SKM-1 (cell line): ENCODE measurements around the gene MTHFD1L.
"Not testable (repeated sequence)": the region's sequence is repeated elsewhere in the genome, so short reads cannot be mapped to it uniquely, and the experiment has no call there.

Experiments used
- DNase-seq: peaks from one replicate; lab custom pipeline; 2025; ENCODE audit not compliant: unreplicated experiment; lab: John Stamatoyannopoulos, UW

Gene MTHFD1L

DNA sequence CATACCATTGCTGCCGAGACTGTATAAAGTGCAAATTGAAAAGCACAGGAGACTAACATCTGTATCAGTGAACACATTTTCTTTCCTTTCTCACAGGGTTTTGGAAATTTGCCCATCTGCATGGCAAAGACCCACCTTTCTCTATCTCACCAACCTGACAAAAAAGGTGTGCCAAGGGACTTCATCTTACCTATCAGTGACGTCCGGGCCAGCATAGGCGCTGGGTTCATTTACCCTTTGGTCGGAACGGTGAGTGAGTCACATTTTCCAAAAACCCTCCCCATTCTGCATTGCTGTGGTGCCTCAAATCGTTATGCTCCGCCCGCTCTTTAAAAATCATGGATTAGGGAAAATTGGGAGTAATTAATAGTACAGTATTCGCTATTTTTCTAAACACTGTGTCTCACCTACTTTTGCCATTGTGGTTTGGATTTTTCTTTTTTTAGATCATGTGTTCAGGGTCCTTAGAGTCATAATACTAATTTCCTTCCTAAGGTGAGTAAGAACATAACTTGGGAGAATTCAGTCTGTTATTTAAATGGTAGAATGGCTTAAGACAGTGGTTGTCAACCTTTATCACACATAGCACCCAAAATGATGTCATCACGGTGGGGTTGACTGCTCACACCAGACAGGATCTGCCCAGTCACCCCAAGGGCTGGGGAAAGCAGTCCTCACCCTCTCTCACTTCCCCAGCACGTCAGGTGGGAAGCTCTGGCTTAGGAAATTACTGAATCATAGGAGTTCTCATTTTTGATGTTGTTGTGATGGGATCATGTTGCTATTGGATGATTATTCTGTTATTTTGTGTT, 171.6 kb downstream of the MTHFD1L start:
- no peak for DNase-seq

- no peak for DNase-seq
Observed at GRCh38 chr6:151038616-151039015, 173.1 kb downstream of the MTHFD1L start.

- DNase-seq, result peak; percentile 12
Observed at GRCh38 chr6:151040888-151041521, 175.5 kb downstream of the MTHFD1L start.

DNA sequence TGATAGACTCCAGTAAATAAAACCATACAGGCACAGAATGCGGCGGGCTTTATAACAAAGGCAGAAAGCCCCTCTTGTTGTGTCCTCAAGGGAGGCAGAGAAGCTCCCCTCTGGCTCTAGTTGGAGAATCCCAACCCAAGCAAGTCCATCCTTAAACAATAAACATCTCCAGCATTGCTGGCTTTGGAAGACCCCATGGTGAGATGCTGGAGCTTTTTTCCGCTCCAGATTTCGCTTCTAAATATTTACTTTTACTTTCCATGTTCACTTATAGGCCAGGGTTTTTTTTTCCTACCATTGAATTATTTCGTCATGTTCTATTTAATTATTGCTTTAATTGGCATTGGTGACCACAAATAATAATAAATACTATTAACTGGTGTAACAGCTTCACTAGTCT, 176.2 kb downstream of the MTHFD1L start:
- DNase-seq, result no peak

- DNase-seq, result not testable (repeated sequence)
Observed at GRCh38 chr6:151042911-151043330, 177.4 kb downstream of the MTHFD1L start.

DNA sequence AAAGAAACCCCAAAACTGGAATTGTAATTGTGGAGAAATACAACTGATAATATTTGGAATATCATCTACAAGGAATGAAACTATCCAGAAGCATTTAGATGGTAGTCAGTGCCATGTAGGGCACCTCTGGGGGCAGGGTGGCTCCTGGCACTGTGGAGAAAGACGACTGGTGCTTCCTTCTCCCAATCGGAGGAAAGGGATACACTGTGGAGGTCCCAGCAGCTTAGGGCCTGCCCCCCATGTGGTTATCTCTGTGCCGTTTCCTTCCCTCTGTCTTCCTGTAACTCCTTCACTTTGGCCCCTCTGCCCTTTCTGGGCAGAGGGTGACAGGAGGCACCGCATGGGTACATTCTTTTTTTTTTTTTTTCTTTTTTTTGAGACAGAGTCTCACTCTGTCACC, 178.4 kb downstream of the MTHFD1L start:
- no peak for DNase-seq

DNA sequence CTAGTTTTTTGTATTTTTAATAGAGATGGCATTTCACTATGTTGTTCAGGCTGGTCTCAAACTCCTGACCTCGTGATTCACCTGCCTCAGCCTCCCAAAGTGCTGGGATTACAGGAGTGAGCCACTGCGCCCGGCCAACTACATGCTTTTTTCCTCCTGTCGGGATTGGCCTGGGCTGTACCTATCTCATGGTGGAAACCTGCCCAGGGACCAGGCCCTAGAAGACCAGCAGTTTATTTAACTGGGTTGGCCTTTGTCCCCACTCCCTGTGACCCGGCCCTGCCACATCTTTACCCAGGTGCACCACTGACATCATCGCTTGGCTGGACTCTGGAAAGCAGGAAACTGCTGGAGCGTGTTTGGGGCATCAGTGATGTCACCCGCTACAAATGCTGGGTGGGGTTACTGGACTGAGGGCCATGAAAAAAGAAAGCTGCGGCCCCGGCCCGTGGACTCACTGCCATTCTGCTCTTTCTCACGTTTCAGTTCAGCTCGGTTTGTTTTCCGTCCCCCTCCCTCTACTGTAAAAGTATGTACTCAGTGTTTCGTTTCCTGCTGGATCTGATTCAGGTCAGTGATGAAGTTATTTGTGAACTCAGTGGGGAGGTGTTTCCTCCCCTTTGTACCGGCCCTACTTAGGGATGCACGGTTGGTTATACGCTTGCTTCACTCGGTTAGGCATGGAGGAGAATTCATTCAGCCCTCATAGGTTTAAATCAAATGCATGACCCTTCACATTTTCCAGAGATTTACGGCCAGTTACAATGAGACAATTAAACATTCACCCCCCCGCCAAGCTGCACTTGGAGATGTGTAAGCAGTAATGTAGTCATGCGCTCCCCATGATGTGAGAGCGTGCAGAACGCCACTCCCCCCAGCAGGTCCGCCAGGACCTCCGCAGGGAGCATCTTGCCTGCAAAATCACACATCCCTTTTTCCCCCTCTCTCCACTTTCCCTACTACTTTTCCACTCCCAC, 179.3 kb downstream of the MTHFD1L start:
- no peak for DNase-seq

DNA sequence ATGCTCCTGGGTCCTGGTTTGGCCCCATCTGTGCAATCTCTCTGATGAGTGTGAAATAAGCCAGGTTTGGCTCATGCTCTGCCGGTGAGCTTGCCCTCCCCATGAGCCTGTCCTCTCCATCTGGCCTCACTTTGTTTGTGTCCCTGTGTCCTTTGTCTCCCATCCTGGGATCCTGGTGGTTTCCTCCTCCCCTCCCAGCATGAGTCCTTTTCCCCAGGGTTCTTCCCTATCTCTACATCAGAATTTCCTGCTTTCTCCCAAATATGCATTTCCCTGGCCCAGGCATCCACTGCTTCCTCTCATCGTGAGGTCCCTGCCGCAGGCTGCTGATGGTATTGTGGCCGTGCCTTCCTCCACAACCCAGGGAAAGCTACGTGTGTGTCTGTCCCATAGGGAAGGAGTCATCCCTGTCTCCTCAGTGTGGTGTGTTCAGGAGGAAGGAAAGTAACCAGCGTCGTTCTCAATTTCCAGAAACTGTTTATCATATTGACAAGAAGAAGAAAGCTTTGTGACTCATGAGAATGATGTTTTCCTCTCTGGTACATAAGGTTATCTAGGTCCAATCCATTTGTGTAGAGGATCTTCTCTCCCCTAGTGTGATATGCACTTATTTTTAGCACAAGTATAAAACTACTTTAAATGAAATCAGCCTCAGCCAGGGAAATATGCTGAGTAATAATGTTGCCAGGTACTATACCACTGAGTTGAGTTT, 180.2 kb downstream of the MTHFD1L start:
- DNase-seq, result not testable (repeated sequence)

GRCh38 chr6:151051164-151051563, 185.7 kb downstream of the MTHFD1L start:
- DNase-seq, result no peak

GRCh38 chr6:151052021-151052646, 186.6 kb downstream of the MTHFD1L start:
- no peak for DNase-seq

DNA sequence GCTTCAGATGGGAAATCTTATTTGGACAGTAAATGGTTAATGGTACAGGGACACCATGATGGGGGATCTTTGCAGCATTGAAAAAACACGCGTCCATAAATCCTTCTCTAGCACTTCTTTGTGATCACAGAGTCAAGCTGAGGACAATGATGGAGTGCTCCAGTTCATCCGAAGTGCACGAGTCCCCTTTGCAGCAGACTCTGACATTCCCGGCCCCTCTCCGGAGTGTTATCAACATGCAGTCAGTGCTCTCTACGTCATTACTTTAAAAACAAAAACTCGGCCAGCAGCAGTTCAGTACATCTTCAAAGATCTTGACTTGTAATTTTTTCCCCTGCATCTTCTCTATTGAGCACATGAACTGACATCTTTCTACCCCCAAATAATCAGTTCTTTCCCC, 188.8 kb downstream of the MTHFD1L start:
- DNase-seq, result no peak

DNA sequence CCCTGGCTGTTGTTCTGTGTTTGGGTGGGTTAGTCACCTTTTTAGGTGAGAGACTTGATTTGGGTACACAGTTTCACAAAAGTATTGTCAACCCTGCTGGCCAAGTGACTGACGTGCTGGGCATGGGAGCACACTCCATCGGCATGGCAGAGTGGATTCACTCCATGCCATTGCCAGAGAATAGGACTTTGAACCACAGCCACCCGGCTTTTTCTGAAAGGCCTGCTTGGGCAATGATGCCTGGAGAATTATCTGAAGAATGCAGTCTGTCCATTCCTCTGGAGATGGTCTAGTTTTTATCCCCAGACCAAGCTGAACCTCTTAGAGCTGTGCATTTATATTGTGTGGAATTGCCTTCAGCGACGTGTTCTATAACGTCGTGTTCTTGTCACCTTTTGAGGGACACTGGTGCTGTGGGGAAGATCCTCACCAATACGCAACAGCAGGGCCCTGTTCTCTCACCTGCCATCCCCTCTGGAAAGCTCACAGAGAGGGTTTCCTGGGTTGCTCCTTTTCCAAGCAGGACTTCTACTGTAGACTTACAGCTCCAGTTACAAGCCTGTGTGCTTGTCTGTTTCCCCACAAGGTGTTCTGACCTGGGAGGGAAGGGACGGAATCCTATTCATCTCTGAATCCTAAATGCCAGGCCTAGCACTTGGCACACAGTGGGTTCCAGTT, 190.9 kb downstream of the MTHFD1L start:
- DNase-seq, result no peak

DNA sequence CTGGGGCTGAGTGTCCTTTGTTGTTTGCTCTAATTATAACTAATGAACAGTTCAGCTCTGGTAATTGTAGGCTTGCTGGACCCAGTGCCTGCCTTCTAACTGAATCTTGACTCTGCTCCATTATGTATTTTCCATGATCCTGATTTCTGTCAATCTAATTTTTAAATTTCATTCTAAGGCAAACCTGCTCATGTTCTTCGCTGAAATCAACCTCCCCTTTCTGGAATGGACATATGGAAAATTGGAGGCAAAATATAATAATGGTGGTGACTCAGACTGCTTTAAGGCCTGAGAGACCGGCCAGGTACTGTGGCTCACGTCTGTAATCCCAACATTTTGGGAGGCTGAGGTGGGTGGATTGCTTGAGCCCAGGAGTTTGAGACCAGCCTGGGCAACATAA, 191.6 kb downstream of the MTHFD1L start:
- DNase-seq, result no peak

DNA sequence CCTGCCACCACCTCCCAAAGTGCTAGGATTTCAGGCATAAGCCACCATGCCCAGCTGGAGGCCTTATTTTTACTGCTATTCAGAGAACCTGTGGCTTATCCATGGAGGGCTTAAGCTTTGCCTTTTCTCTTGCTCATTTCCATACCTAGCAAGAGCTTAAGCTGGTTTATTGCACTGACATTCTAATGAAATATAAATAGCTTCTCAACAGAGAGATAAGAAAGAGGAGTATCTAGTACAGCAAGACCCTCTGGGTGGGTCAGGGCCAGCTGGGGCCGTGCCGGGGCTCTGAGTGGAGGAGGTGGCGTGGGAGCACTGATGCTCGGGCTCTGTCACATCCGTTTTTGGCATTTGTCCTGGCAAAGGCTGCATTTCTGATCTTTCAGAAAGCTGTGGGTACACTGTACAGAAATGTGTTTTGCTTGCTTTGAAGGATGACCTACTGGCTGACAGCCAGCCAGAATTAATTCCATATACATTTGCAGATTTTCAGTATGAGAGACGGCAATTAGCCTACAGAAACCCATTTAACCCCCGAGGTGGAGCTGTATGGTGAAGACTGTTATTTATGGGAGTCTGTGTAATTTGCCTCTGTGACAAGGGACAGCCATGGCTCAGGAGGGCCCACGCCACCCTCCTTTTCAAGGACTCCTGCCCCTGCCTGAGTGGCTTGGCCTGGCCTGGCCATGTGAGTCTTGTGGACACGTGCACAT, 192.7 kb downstream of the MTHFD1L start:
- DNase-seq, result no peak

DNA sequence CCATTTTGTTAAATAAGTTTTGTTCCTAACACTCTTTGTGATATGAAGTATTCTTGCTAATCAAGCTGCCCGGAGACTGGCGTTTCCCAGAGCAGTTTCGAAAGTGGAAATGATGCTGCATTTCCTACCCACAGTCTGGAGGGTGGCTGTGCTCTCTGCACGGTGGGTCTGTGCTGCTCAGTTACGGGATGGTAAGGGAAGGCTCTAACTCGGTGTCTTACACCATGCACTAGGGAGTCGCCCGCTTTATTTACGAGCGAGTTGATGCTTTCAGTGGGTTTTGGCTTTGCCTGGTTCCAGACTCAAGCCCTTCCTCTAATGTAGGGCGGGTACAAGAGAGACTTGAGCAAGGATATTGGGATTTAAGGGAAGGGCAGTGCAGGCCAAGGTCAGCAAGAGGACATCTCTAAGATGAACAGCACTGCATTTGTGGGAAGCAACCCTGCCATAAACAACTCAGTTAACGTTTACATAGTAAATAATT, 194.2 kb downstream of the MTHFD1L start:
- no peak for DNase-seq

- no peak for DNase-seq
Observed at GRCh38 chr6:151060096-151060765, 194.7 kb downstream of the MTHFD1L start.

GRCh38 chr6:151060766-151061531, 195.4 kb downstream of the MTHFD1L start:
- no peak for DNase-seq

- DNase-seq, result no peak
Observed at GRCh38 chr6:151063352-151063751, 197.8 kb downstream of the MTHFD1L start.
